AG10803 (cell line): ENCODE measurements around the gene DIP2C.
"Not testable (repeated sequence)": the region's sequence is repeated elsewhere in the genome, so short reads cannot be mapped to it uniquely, and the experiment has no call there.

Experiments used
- DNase-seq: peaks from one replicate; pipeline ENCODE4 v3.0.0; 2010; ENCODE audit warnings: low read depth
- H3K4me3 ChIP-seq: 2 replicates; pipeline ENCODE4 v1.5.1; 2011; ENCODE audit warnings: mild to moderate bottlenecking, low read length, control low read depth
- TF ChIP-seq, protein P1 (sequence below): conservative IDR thresholded peaks from 2 replicates; pipeline ENCODE4 v1.5.1; 2011; ENCODE audit warnings: mild to moderate bottlenecking, low read length, control low read depth, inconsistent platforms

Gene DIP2C

DNA sequence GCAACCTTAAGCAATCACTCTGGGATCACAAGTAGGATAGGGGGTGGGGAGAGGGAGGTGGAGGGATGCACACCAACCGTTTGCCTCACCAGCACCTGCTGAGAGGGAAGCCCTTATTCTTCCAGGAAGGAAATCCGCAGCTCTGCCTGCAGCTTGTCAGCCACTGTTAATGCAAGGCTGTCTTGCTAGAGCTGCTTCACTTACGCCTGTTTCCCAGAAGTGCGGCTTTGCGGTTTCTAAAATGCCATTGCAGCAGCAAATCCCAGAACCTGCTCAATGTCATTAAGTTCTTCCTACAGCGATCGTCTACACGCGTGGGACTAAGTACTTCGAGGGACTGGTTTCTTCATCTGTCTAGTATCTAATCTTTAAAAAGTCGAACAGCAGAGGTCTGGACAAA lies 363.1 kb downstream of the DIP2C start:
- TF ChIP-seq, protein P1, sequence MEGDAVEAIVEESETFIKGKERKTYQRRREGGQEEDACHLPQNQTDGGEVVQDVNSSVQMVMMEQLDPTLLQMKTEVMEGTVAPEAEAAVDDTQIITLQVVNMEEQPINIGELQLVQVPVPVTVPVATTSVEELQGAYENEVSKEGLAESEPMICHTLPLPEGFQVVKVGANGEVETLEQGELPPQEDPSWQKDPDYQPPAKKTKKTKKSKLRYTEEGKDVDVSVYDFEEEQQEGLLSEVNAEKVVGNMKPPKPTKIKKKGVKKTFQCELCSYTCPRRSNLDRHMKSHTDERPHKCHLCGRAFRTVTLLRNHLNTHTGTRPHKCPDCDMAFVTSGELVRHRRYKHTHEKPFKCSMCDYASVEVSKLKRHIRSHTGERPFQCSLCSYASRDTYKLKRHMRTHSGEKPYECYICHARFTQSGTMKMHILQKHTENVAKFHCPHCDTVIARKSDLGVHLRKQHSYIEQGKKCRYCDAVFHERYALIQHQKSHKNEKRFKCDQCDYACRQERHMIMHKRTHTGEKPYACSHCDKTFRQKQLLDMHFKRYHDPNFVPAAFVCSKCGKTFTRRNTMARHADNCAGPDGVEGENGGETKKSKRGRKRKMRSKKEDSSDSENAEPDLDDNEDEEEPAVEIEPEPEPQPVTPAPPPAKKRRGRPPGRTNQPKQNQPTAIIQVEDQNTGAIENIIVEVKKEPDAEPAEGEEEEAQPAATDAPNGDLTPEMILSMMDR: no peak
- no peak overlapping the region for H3K4me3 ChIP-seq
- DNase-seq: no peak

DNA sequence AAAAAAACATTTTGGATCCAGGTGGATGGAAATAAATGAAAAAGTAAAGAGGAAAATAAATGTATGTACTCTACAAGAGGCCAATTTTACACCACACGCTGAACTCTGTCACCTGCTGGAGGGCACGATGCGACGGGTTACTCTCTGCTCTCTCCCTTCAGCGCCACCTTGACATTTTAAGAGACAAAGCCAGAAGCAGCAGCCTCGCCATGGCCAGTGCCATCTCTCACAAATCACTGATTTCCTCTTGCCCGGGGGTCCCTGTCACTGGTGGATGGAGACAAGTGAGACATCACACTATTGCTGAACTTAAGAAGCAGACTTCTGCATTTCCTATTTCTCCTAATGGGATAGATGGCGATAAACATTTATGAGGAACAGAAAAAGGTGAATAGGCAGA lies 364.2 kb downstream of the DIP2C start:
- TF ChIP-seq, protein P1: no peak
- no peak for DNase-seq
- H3K4me3 ChIP-seq: no peak overlapping the region

DNA sequence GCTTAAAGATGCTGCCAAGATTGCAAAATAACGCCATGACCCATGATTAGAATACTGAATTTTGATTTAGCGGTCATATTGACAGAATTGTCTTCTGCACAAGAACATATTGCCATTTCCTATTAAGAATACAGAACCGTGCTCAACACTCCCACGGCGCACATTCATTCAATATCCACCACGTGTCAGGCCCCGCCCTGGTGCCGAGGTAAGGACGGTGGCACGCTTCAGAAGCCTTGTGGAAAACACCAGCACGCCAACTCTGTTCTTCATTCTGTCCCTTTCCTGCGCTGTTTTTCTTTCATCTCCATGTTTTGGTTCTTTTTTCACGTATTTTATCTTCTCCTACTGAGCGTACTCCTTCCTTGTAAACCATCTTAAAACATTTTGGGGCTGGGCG lies 364.9 kb downstream of the DIP2C start:
- H3K4me3 ChIP-seq: no peak overlapping the region
- TF ChIP-seq, protein P1: no peak
- no peak for DNase-seq

DNA sequence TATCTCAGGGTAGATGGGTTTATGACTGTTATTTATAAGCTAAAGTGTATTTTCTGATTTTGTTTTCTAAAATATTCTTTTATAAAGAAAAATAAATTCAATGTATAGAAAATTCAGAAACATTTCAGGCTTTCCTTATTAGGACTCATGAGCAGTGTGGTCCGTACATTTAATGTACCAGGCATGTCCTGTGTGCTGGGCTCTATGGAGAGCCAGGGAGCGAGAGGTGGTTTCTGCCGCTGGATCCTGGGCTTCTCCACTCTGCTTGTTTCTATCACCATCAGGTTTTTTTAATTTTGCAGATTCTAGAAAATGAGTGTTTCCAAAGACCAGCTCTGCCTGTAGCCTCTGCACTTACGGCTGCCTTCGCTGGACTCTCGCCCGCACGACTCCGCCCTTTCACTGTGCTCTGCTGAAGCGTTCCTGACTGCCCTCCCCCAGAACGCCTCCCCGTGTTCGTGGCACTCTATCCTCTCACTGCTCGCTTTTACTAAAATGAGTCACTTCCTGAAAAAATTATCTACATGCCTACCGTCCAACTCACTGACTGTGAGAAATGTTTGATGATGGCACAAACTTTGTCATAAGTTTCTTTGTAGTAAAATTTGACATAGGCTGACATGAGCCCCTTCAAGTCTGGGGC lies 365.7 kb downstream of the DIP2C start:
- TF ChIP-seq, protein P1: peak; percentile 16
- peak; percentile 98 for DNase-seq
- H3K4me3 ChIP-seq: peak overlapping the region; percentile 51

DNA sequence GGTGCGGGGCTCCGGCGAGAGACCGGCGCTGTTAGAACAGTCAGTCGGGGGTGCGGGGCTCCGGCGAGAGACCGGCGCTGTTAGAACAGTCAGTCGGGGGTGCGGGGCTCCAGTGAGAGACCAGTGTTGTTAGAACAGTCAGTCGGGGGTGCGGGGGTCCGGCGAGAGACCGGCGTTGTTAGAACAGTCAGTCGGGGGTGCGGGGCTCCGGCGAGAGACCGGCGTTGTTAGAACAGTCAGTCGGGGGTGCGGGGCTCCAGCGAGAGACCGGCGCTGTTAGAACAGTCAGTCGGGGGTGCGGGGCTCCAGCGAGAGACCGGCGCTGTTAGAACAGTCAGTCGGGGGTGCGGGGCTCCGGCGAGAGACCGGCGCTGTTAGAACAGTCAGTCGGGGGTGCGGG lies 366.4 kb downstream of the DIP2C start:
- not testable (repeated sequence) for DNase-seq, H3K4me3 ChIP-seq

DNA sequence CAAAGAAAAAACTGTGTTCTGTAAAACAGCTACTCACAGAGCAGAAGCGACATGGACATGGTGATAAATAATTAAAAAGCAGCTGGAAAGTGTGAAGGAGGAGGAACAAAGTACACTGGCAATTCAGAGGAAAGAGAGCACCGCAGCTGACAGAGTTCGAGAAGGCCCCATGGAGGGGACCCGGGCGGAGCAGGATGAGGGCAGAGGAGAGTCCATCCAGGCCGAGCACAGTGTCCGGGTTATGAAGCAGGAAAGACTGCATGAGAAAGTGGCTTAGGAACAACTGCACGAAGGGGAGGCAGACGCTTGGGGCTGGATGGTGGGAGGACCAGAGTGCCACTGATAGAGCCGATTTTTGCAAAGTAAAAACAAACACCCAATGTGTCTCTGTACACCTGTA lies 368.7 kb downstream of the DIP2C start:
- DNase-seq: no peak
- TF ChIP-seq, protein P1: no peak
- no peak overlapping the region for H3K4me3 ChIP-seq

DNA sequence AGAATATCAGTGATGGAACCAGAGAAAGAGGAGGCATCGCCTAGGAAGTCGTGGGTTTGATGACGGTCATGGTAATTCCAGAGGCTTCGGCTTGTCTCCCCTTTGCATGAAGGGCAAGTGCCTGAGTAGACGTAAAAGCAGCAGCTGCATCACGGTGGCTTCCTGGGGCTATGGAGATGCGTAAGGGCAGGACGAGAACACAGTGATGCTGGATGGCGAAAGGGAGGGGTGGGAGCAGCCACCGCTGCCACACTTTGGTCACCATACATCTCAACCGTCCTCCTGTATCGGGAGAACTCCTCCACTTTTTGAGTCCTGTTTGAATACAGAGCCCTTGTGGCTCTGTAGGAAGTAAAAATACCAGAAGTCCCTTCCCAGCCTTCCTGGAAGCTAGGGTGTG lies 371.5 kb downstream of the DIP2C start:
- no peak for DNase-seq
- H3K4me3 ChIP-seq: no peak overlapping the region
- TF ChIP-seq, protein P1: no peak
